Neuronal stem cell (in vitro differentiated cells): Measurements from ENCODE around the gene ZNF362.

Source experiments
- DNase-seq: peaks from one replicate; pipeline ENCODE4 v3.0.0-alpha.2; 2013; ENCODE audit warnings: low spot score
- H2AFZ ChIP-seq: one replicate; pipeline ENCODE4 v1.6.1; 2013; ENCODE audit warnings: mild to moderate bottlenecking, low read length, inconsistent platforms
- H2AK5ac ChIP-seq: 2 replicates; pipeline ENCODE4 v1.6.1; 2013; ENCODE audit warnings: low read depth, mild to moderate bottlenecking, inconsistent platforms, low read length, moderate library complexity, mixed read lengths
- H2BK120ac ChIP-seq: 2 replicates; pipeline ENCODE4 v1.6.1; 2013; ENCODE audit warnings: low read depth, mild to moderate bottlenecking, inconsistent platforms, low read length, moderate library complexity, mixed read lengths
- H2BK12ac ChIP-seq: one replicate; pipeline ENCODE4 v1.6.1; 2013; ENCODE audit warnings: low read length, inconsistent platforms
- H2BK15ac ChIP-seq: 2 replicates; pipeline ENCODE4 v1.6.1; 2013; ENCODE audit warnings: mild to moderate bottlenecking, low read length, inconsistent platforms, mixed read lengths
- H2BK5ac ChIP-seq: one replicate; pipeline ENCODE4 v1.6.1; 2013; ENCODE audit warnings: inconsistent platforms, mild to moderate bottlenecking, low read length, moderate library complexity
- H3K14ac ChIP-seq: one replicate; pipeline ENCODE4 v1.6.1; 2013; ENCODE audit warnings: low read length, inconsistent platforms
- H3K18ac ChIP-seq: 2 replicates; pipeline ENCODE4 v1.6.1; 2013; ENCODE audit warnings: low read length, inconsistent platforms
- H3K23ac ChIP-seq: 2 replicates; pipeline ENCODE4 v1.6.1; 2013; ENCODE audit warnings: low read depth, mild to moderate bottlenecking, mixed read lengths, low read length, inconsistent platforms; ENCODE audit not compliant: poor library complexity
- H3K27ac ChIP-seq: replicated peaks from 3 replicates; pipeline ENCODE4 v1.5.1; 2013; ENCODE audit warnings: low read length, inconsistent platforms
- H3K27me3 ChIP-seq, 3 experiments: 2 replicates each; pipeline ENCODE4 v1.6.1; 2013; ENCODE audit warnings: low read length in 3 of 3, mild to moderate bottlenecking in 2 of 3, inconsistent platforms in 1 of 3, low read depth in 1 of 3, mixed read lengths in 1 of 3, moderate library complexity in 1 of 3; ENCODE audit not compliant: control insufficient read depth in 3 of 3, insufficient read depth in 3 of 3
- H3K36me3 ChIP-seq, 2 donors: replicated peaks in 1 of 2; 2 replicates each; pipeline ENCODE4 v1.6.1; 2013; ENCODE audit warnings: low read length in 2 of 2; ENCODE audit not compliant: control insufficient read depth in 2 of 2, insufficient read depth in 2 of 2
- H3K4ac ChIP-seq: 2 replicates; pipeline ENCODE4 v1.6.1; 2013; ENCODE audit warnings: inconsistent platforms, mild to moderate bottlenecking, low read length, moderate library complexity
- H3K4me1 ChIP-seq, 2 donors: 1 replicate in 1 of 2; 2 replicates in 1 of 2; pipeline ENCODE4 v1.6.1; 2013; ENCODE audit warnings: low read length in 2 of 2, low read depth in 1 of 2; ENCODE audit not compliant: control insufficient read depth in 2 of 2, insufficient read depth in 1 of 2
- H3K4me2 ChIP-seq: one replicate; pipeline ENCODE4 v1.6.1; 2013; ENCODE audit warnings: mild to moderate bottlenecking, low read length, inconsistent platforms; ENCODE audit not compliant: insufficient read depth, poor library complexity, severe bottlenecking
- H3K4me3 ChIP-seq, 2 donors: 2 replicates each; pipeline ENCODE4 v1.5.1; 2013; ENCODE audit warnings: low read length in 2 of 2, mild to moderate bottlenecking in 2 of 2, inconsistent platforms in 1 of 2, moderate library complexity in 1 of 2
- H3K79me1 ChIP-seq: one replicate; pipeline ENCODE4 v1.6.1; 2013; ENCODE audit warnings: low read depth, mild to moderate bottlenecking, inconsistent platforms, low read length, moderate library complexity
- H3K9ac ChIP-seq: one replicate; pipeline ENCODE4 v1.6.1; 2013; ENCODE audit warnings: mild to moderate bottlenecking, low read depth, low read length, inconsistent platforms; ENCODE audit not compliant: poor library complexity
- H3K9me3 ChIP-seq, 2 donors: replicated peaks in 1 of 2; 2 replicates each; pipeline versions ENCODE3 to v1.6.1; 2013; ENCODE audit warnings: low read length in 2 of 2, mild to moderate bottlenecking in 2 of 2, inconsistent platforms in 1 of 2, low read depth in 1 of 2, mixed read lengths in 1 of 2, moderate library complexity in 1 of 2; ENCODE audit not compliant: control insufficient read depth in 2 of 2, insufficient read depth in 1 of 2
- H4K8ac ChIP-seq: one replicate; pipeline ENCODE4 v1.6.1; 2013; ENCODE audit warnings: low read depth, mild to moderate bottlenecking, inconsistent platforms, low read length, moderate library complexity
- H4K91ac ChIP-seq: one replicate; pipeline ENCODE4 v1.6.1; 2013; ENCODE audit warnings: low read length, low read depth, mild to moderate bottlenecking, inconsistent platforms; ENCODE audit not compliant: poor library complexity
- WGBS, 2 donors: extraction: QIAGEN DNeasy Blood & Tissue Kit; methylation state at CpG; one replicate each; pipeline ENCODE4 v1.1.7; 2013; ENCODE audit warnings: missing lambda C conversion rate in 2 of 2, mixed read lengths in 1 of 2; ENCODE audit not compliant: insufficient read length in 2 of 2, insufficient replicate concordance in 1 of 2; ENCODE audit errors: extremely low coverage in 2 of 2; 5-methylcytosine and 5-hydroxymethylcytosine counted together

ZNF362 gene

GRCh38 chr1:33247545-33247944 lies 8.7 kb upstream of the ZNF362 start:
- no peaks in the 10 kb centered on the region for H3K36me3 ChIP-seq
- no peak overlapping the region for H3K18ac ChIP-seq
- no peak overlapping the region for H4K91ac ChIP-seq
- no peak overlapping the region for H3K14ac ChIP-seq
- H3K4me1 ChIP-seq: peaks cover 0 to 3% of the 10 kb centered on the region in 2 donors
- no peaks in the 10 kb centered on the region for H3K9me3 ChIP-seq
- H3K4me3 ChIP-seq: no peak overlapping the region
- H3K23ac ChIP-seq: no peak overlapping the region
- H3K27ac ChIP-seq: no peak overlapping the region
- H2AFZ ChIP-seq: no peak overlapping the region
- WGBS, 2 donors: no CpG with 5 or more reads among the region's 7 CpGs
- H3K27me3 ChIP-seq: peaks cover 0 to 6% (median 0%) of the 10 kb centered on the region in 3 experiments
- H2BK12ac ChIP-seq: no peak overlapping the region
- no peak overlapping the region for H3K9ac ChIP-seq
- no peak overlapping the region for H3K4me2 ChIP-seq
- no peak overlapping the region for H2BK120ac ChIP-seq
- H3K79me1 ChIP-seq: no peaks in the 10 kb centered on the region
- H3K4ac ChIP-seq: no peak overlapping the region
- no peak overlapping the region for H2AK5ac ChIP-seq
- DNase-seq: no peak
- no peak overlapping the region for H2BK15ac ChIP-seq
- no peak overlapping the region for H2BK5ac ChIP-seq
- H4K8ac ChIP-seq: no peak overlapping the region

GRCh38 chr1:33248244-33248643 lies 8.0 kb upstream of the ZNF362 start:
- no peak for DNase-seq

GRCh38 chr1:33249422-33249821 lies 6.9 kb upstream of the ZNF362 start:
- Histone ChIP-seq H2AK5ac (no peak overlapping the region), H3K14ac (no peak overlapping the region), H3K27me3 (peaks cover 0 to 14% (median 0%) of the 10 kb centered on the region in 3 experiments), H4K8ac (no peak overlapping the region), H2BK5ac (no peak overlapping the region), H3K4me1 (peaks cover 0 to 3% of the 10 kb centered on the region in 2 donors), H2BK15ac (no peak overlapping the region), H3K27ac (no peak overlapping the region), H3K79me1 (no peaks in the 10 kb centered on the region), H3K36me3 (no peaks in the 10 kb centered on the region), H3K18ac (no peak overlapping the region), H3K4ac (no peak overlapping the region), H2AFZ (no peak overlapping the region), H3K9me3 (no peaks in the 10 kb centered on the region), H3K4me2 (no peak overlapping the region), H3K23ac (no peak overlapping the region), H2BK12ac (no peak overlapping the region), H4K91ac (no peak overlapping the region), H2BK120ac (no peak overlapping the region), H3K9ac (no peak overlapping the region), H3K4me3 (no peak overlapping the region)
- DNase-seq: no peak
- no CpG with 5 or more reads among the region's 3 CpGs for WGBS, 2 donors

More at GRCh38 chr1:33248244-33248643, 8.0 kb upstream of the ZNF362 start:
- Histone ChIP-seq H2BK120ac (no peak overlapping the region), H3K18ac (no peak overlapping the region), H3K23ac (peak overlapping the region; percentile 80), H3K79me1 (no peaks in the 10 kb centered on the region), H2BK5ac (no peak overlapping the region), H4K8ac (no peak overlapping the region), H3K14ac (no peak overlapping the region), H2BK12ac (no peak overlapping the region), H3K9me3 (no peaks in the 10 kb centered on the region), H3K4ac (no peak overlapping the region), H2AK5ac (no peak overlapping the region), H3K27me3 (peaks cover 0 to 11% (median 0%) of the 10 kb centered on the region in 3 experiments), H3K4me2 (no peak overlapping the region), H2AFZ (no peak overlapping the region), H4K91ac (no peak overlapping the region), H3K36me3 (no peaks in the 10 kb centered on the region), H2BK15ac (no peak overlapping the region), H3K4me1 (peaks cover 0 to 3% of the 10 kb centered on the region in 2 donors), H3K9ac (no peak overlapping the region), H3K27ac (no peak overlapping the region), H3K4me3 (no peak overlapping the region)

- no peaks in the 10 kb centered on the region for H3K79me1 ChIP-seq
- H4K8ac ChIP-seq: no peak overlapping the region
- no peak overlapping the region for H3K27ac ChIP-seq
- H3K9ac ChIP-seq: no peak overlapping the region
- H3K23ac ChIP-seq: no peak overlapping the region
- no peak overlapping the region for H3K14ac ChIP-seq
- H3K18ac ChIP-seq: no peak overlapping the region
- H3K4me3 ChIP-seq: no peak overlapping the region
- H2BK5ac ChIP-seq: no peak overlapping the region
- no peak overlapping the region for H4K91ac ChIP-seq
- H3K4me2 ChIP-seq: no peak overlapping the region
- H2BK120ac ChIP-seq: no peak overlapping the region
- H3K4me1 ChIP-seq: no peaks in the 10 kb centered on the region
- H3K4ac ChIP-seq: no peak overlapping the region
- no CpG with 5 or more reads among the region's 5 CpGs for WGBS, 2 donors
- no peak for DNase-seq
- H2AFZ ChIP-seq: no peak overlapping the region
- H3K27me3 ChIP-seq: peaks cover 0 to 14% (median 0%) of the 10 kb centered on the region in 3 experiments
- H2AK5ac ChIP-seq: no peak overlapping the region
- H2BK15ac ChIP-seq: no peak overlapping the region
- H3K36me3 ChIP-seq: no peaks in the 10 kb centered on the region
- H2BK12ac ChIP-seq: no peak overlapping the region
- no peaks in the 10 kb centered on the region for H3K9me3 ChIP-seq
These were observed 6.1 kb upstream of the ZNF362 start for GRCh38 chr1:33250217-33250616.
